Activated T-helper 1 cell treated with anti-CD3 and anti-CD28 coated beads, Interleukin-12 subunit alpha, Interleukin-12 subunit beta, Interleukin-2, Interleukin-4 antibody, amounts not matched to agents 30 ng/mL and 10 ng/mL and 1 ng/mL, durations not matched to agents 14 hours and 24 hours and 36 hours (primary cell): ENCODE measurements around the gene CCDC167. TPM values are rescaled to one million over a fixed set of nuclear protein-coding genes. Genes with fewer than 3 reads are reported as not detected.
"Not testable (repeated sequence)": the region's sequence is repeated elsewhere in the genome, so short reads cannot be mapped to it uniquely, and the experiment has no call there.

Experiments used
- DNase-seq: peaks from one replicate; pipeline ENCODE4 v3.0.0; 2021; ENCODE audit warnings: low spot score
- H3K27ac Mint-ChIP-seq: one replicate; pipeline ENCODE4 v1.8.0; 2021; ENCODE audit warnings: mild to moderate bottlenecking, mixed read lengths
- H3K27me3 Mint-ChIP-seq: one replicate; pipeline ENCODE4 v1.8.0; 2022; ENCODE audit warnings: mild to moderate bottlenecking, moderate library complexity, mixed read lengths; ENCODE audit not compliant: insufficient read depth
- H3K36me3 Mint-ChIP-seq: one replicate; pipeline ENCODE4 v1.8.0; 2021; ENCODE audit warnings: low read depth, mixed read lengths
- H3K4me1 Mint-ChIP-seq: one replicate; pipeline ENCODE4 v1.8.0; 2021; ENCODE audit warnings: low read depth, mixed read lengths
- H3K4me3 Mint-ChIP-seq: one replicate; pipeline ENCODE4 v1.8.0; 2021; ENCODE audit warnings: mild to moderate bottlenecking, moderate library complexity, mixed read lengths
- H3K9me3 Mint-ChIP-seq: one replicate; pipeline ENCODE4 v1.8.0; 2021; ENCODE audit warnings: mixed read lengths
- intact Hi-C: fragments of 100-400 bp; cut with micrococcal nuclease; formaldehyde crosslinking; loops from one replicate; pipeline ENCODE4 v1.15.1; 2024
- total RNA-seq: library from RNA; stranded (reverse); gene quantifications from 2 replicates; pipeline ENCODE4 v1.2.3, GENCODE V29; 2022

CCDC167 gene
- total RNA-seq, 1 donor from 2014 or later = 66.6 TPM

DNA sequence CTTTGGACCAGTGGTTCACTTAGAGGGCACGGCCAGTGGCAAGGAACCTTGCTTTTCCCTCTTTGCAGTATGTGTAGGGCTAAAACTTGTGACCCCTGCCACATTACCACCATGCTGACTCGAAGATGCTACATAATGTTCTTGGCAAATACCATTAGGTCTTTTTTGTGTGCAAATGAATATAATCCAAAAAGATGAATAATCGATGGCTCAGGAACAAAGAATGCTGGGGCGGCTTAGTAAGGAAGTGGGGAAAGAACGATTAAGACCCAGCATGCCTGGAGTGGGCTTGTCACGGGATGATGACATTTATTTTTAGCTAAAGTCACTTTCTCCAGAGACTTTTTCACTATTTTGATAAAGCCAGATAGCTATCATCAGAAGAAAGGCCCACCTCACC lies 43.6 kb downstream of the CCDC167 start:
- Mint-ChIP-seq H3K27me3 (no peaks in the 10 kb centered on the region), H3K9me3 (no peaks in the 10 kb centered on the region), H3K4me3 (no peak overlapping the region), H3K4me1 (peaks cover 20% of the 10 kb centered on the region), H3K36me3 (peaks cover 60% of the 10 kb centered on the region), H3K27ac (no peak overlapping the region)
- intact Hi-C loops = no loop called here
- DNase-seq = no peak

DNA sequence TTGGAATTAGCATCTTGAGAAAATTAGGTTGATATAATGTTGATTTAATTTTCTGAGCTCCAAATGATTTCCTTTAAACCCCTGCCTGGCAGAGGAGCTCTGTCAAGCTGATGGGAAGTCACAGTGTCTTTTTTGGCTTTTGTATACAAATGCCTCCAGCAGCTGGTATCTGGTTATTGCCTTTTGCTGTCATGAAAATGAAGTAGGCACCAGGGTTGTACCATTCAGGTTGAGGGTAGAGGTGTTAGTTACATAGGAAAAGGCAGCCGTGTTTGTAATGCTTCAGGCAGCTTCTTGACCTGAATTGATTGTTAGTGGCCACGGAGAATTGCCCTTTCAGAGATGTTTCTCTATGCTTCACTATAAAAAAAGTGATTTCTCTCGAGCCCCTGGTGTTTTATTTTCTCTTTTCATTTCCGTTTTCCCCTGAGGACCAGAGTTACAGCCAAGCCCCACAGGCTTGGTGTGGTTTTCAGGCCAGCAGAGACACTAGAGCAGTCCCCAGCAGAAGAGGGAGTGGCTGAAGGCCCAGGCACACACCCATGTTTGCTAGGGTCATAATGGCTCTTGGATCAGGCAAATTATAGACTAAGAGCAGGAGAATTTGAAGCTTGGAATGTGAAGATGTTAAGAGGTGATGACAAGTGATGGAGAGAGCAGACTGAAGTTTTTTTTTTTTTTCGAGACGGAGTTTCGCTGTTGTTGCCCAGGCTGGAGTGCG lies 45.1 kb downstream of the CCDC167 start:
- no peak overlapping the region for H3K4me3 Mint-ChIP-seq
- H3K27ac Mint-ChIP-seq = peak overlapping the region; percentile 78
- DNase-seq = no peak
- peaks cover 27% of the 10 kb centered on the region for H3K4me1 Mint-ChIP-seq
- H3K36me3 Mint-ChIP-seq = peaks cover 64% of the 10 kb centered on the region
- no peaks in the 10 kb centered on the region for H3K27me3 Mint-ChIP-seq
- H3K9me3 Mint-ChIP-seq = no peaks in the 10 kb centered on the region
- intact Hi-C loops = no loop called here

DNA sequence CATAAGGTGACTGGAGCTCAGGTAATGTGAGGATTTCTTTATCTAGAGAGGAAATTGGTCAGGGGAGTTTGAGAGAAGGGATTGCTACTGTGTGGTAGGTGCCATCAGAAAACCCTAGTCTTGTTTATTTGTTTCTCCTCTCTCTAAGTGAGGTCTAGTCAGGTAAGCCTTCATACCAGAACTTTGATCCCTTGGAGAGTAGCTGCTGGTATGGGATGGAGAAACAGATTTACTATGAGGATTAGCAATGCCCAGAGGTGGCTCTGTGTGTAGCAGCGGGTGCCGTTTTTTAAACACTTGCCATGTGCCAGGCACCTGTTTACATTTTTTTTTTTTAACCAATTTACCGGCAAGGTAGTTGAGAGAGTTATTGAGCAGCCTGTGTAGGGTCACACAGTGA lies 47.2 kb downstream of the CCDC167 start:
- no peaks in the 10 kb centered on the region for H3K9me3 Mint-ChIP-seq
- H3K4me3 Mint-ChIP-seq = no peak overlapping the region
- H3K36me3 Mint-ChIP-seq = peaks cover 54% of the 10 kb centered on the region
- no peaks in the 10 kb centered on the region for H3K27me3 Mint-ChIP-seq
- intact Hi-C loops = no loop called here
- no peak for DNase-seq
- H3K4me1 Mint-ChIP-seq = peaks cover 27% of the 10 kb centered on the region
- H3K27ac Mint-ChIP-seq = peak overlapping the region; percentile 82

DNA sequence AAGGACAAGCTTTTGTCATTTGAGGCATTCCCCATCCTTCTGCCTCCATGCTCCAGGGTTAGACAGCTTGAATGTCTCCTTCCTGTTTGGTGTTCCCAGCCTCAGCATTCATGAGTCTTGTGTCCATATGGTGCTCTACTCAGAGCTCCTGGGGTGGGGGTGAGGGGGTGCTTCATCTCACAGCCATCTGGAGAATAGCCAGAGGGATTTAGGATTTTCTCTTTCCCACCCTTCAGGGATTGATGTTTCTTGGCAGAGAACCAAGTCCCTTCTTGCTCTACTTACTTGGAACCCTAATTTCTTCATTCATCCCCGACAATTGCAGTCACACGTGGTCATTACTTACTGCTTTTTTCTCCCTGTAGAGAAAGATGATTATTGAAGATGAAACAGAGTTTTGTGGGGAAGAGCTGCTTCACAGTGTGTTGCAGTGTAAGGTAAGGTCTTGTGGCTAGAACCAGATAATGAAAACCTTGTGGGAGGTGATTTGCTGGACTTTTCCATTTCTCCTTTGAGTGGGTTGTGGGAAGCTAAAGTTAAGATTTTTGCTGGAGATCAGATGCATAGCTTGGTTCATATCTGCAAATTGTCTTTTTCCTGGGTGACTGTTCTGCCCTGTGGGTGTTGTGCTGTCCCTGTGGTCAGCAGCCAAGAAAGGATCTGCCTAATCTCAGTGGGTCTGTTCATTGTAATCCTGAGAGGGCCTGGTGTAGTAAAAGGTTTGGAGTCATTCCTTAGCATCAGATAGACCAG lies 48.1 kb downstream of the CCDC167 start:
- Mint-ChIP-seq H3K9me3 (no peaks in the 10 kb centered on the region), H3K27me3 (no peaks in the 10 kb centered on the region)

DNA sequence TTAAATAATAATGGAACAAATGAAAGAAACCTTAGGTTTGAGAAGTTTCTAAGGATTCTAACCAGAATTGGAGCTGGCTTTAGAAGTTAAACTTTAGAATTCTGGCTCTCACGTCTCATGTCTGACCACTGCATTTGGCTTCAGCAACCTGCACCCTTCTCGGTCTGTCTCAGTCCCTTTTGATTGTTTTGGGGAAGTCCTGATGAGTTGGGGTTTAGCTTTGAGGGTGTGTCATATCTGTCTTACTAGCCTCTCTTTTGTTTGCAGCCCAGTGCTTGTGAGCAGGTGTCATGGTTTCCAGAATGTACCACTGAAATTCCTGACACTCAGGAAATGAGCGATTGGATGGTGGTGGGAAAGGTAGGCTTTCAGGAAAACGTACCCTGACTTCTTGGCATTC lies 49.7 kb downstream of the CCDC167 start:
- H3K4me3 Mint-ChIP-seq = no peak overlapping the region
- no peak for DNase-seq
- no peaks in the 10 kb centered on the region for H3K9me3 Mint-ChIP-seq
- H3K36me3 Mint-ChIP-seq = peaks cover 50% of the 10 kb centered on the region
- peaks cover 27% of the 10 kb centered on the region for H3K4me1 Mint-ChIP-seq
- no peaks in the 10 kb centered on the region for H3K27me3 Mint-ChIP-seq
- peak overlapping the region; percentile 33 for H3K27ac Mint-ChIP-seq
- intact Hi-C loops = loop anchor here (2.0 kb wide), 1 partner anchor 15 kb away; no protein-coding TSS in a partner anchor

More for the DNA sequence above, 48.1 kb downstream of the CCDC167 start:
- intact Hi-C loops = loop anchor here (2.0 kb wide), 1 partner anchor 17 kb away; no protein-coding TSS in a partner anchor
- Mint-ChIP-seq H3K4me3 (no peak overlapping the region), H3K36me3 (peaks cover 48% of the 10 kb centered on the region), H3K4me1 (peaks cover 27% of the 10 kb centered on the region), H3K27ac (peak overlapping the region; percentile 82)
- no peak for DNase-seq

GRCh38 chr6:37443216-37443542 lies 56.5 kb downstream of the CCDC167 start:
- Mint-ChIP-seq H3K4me3 (peak overlapping the region; percentile 83), H3K36me3 (peaks cover 36% of the 10 kb centered on the region), H3K27ac (peak overlapping the region; percentile 87), H3K4me1 (peaks cover 35% of the 10 kb centered on the region)
- intact Hi-C loops, H3K9me3 Mint-ChIP-seq, DNase-seq, H3K27me3 Mint-ChIP-seq: not testable (repeated sequence)

DNA sequence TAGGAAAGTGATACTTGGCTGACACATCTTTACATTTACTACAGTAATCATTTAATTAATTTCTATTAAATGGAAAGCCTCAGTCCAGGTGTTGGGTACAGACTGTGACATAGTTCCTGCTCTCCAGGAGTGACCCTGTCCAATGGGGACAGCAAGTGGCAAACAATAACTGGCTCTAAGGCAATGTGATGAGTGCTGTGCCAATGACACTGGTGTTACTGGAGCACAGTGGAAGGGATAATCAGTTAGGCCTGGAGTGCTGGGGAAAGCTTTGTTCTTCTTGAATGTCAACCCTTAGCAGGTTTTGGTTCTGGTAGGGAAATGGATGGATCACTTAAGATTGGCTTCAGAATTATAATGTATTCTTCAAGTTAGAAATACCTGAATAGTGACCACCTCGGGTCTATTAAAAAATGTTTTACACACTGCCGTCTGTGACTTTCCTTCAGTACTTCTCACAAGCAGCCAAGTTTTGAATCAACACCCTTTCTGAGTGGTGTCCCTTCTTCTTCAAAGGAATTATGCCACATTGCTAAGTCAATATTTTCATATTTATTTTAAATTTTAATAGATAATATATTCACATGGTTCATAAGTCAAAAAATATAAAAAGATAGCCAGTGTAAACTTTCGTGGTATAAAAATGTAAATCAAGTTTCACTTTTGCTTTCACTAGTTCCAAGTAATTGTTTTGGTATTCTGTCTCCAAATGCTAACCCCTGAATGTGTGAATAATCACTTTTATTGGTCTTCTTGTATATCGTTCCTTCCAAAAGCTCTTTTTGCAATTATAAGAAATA lies 57.1 kb downstream of the CCDC167 start:
- intact Hi-C loops = loop anchor here (1.0 kb wide), 1 partner anchor 8 kb away; no protein-coding TSS in a partner anchor
- H3K4me3 Mint-ChIP-seq = peak overlapping the region; percentile 83
- peaks cover 41% of the 10 kb centered on the region for H3K36me3 Mint-ChIP-seq
- H3K27me3 Mint-ChIP-seq = no peaks in the 10 kb centered on the region
- H3K9me3 Mint-ChIP-seq = no peaks in the 10 kb centered on the region
- no peak for DNase-seq
- peaks cover 40% of the 10 kb centered on the region for H3K4me1 Mint-ChIP-seq
- H3K27ac Mint-ChIP-seq = peak overlapping the region; percentile 87

- peaks cover 46% of the 10 kb centered on the region for H3K36me3 Mint-ChIP-seq
- peaks cover 44% of the 10 kb centered on the region for H3K4me1 Mint-ChIP-seq
- no peak for DNase-seq
- intact Hi-C loops = loop anchor here (1.0 kb wide), 1 partner anchor 7 kb away; no protein-coding TSS in a partner anchor
- H3K9me3 Mint-ChIP-seq = no peaks in the 10 kb centered on the region
- no peaks in the 10 kb centered on the region for H3K27me3 Mint-ChIP-seq
- H3K4me3 Mint-ChIP-seq = no peak overlapping the region
- H3K27ac Mint-ChIP-seq = peak overlapping the region; percentile 23
Observed at GRCh38 chr6:37441651-37442050, 58.0 kb downstream of the CCDC167 start.

DNA sequence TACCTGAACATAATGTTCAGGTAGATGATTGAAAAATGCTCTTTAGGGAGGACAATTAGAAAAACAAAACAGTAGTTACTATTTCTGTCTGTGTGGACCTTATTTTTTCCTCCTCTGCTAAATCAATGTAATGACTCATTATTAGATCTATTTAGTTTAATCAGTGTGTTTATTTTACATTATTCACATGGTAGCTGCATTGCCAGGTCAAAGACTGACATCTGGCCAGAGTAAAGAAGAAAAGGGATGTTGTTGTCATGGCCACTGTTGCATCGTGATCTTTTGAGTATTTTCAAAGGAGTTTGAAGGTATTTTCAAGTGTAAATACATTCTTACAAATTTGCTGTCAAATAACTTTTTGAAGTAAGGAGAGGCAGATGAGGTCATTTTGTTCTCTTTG lies 60.8 kb downstream of the CCDC167 start:
- H3K27ac Mint-ChIP-seq = peak overlapping the region; percentile 14
- no peak overlapping the region for H3K4me3 Mint-ChIP-seq
- H3K27me3 Mint-ChIP-seq = no peaks in the 10 kb centered on the region
- intact Hi-C loops = loop anchor here (10.0 kb wide), 2 partner anchors 114 to 424 kb away; no protein-coding TSS in a partner anchor
- DNase-seq = no peak
- peaks cover 38% of the 10 kb centered on the region for H3K36me3 Mint-ChIP-seq
- H3K9me3 Mint-ChIP-seq = no peaks in the 10 kb centered on the region
- peaks cover 58% of the 10 kb centered on the region for H3K4me1 Mint-ChIP-seq

DNA sequence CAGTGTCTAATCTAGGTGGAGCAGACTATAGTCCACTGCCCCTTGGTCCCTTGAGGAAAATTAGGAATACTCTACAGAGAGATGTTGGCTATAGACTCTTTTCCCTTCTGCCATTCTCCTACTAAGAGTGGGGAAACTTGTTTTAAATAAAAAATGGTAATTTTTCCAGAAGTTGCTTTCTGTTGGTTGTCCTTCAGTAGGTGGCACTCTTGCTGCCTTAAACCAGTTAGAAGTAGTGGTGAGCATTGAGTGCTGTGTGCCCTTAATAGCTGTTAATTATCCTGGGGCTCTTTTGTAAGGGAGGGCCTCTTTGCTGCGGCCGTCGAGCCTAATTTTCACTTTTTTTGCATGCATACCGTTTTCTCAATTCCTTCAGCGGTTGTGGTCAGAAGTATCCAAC lies 63.9 kb downstream of the CCDC167 start:
- H3K9me3 Mint-ChIP-seq = no peaks in the 10 kb centered on the region
- peaks cover 50% of the 10 kb centered on the region for H3K4me1 Mint-ChIP-seq
- DNase-seq = no peak
- no peaks in the 10 kb centered on the region for H3K27me3 Mint-ChIP-seq
- peaks cover 31% of the 10 kb centered on the region for H3K36me3 Mint-ChIP-seq
- intact Hi-C loops = loop anchor here (2.0 to 10.0 kb wide), 3 partner anchors 15 to 421 kb away; no protein-coding TSS in a partner anchor
- H3K4me3 Mint-ChIP-seq = peak overlapping the region; percentile 49
- H3K27ac Mint-ChIP-seq = peak overlapping the region; percentile 65

GRCh38 chr6:37435373-37435772 lies 64.3 kb downstream of the CCDC167 start:
- Mint-ChIP-seq H3K27me3 (no peaks in the 10 kb centered on the region), H3K4me1 (peaks cover 50% of the 10 kb centered on the region), H3K4me3 (peak overlapping the region; percentile 96), H3K27ac (peak overlapping the region; percentile 79), H3K36me3 (peaks cover 31% of the 10 kb centered on the region), H3K9me3 (no peaks in the 10 kb centered on the region)
- DNase-seq = no peak
- intact Hi-C loops = loop anchor here (2.0 to 10.0 kb wide), 3 partner anchors 15 to 421 kb away; no protein-coding TSS in a partner anchor

- intact Hi-C loops = loop anchor here (1.0 to 10.0 kb wide), 11 partner anchors 9 to 447 kb away; partner anchors contain the start of genes MDGA1, MTCH1 and ZFAND3
- Mint-ChIP-seq H3K4me1 (peaks cover 48% of the 10 kb centered on the region), H3K9me3 (peaks cover 3% of the 10 kb centered on the region), H3K4me3 (peak overlapping the region; percentile 96), H3K27me3 (no peaks in the 10 kb centered on the region), H3K27ac (peak overlapping the region; percentile 98), H3K36me3 (peaks cover 27% of the 10 kb centered on the region)
- peak; percentile 43 for DNase-seq
Observed at GRCh38 chr6:37433657-37434271, 65.9 kb downstream of the CCDC167 start.
